ENCODE results near the gene TUBGCP2.

GRCh38 chr10:133336118-133336576, 27.5 kb upstream of the TUBGCP2 start:
- TF ChIP-seq CTCF (optimal IDR thresholded peaks at IDR 0.05 in 1 of 3, IDR thresholded peaks at IDR 0.05 in 1 of 3, conservative IDR thresholded peaks at IDR 0.05 in 1 of 3; ENCODE audit: extremely low read depth in 1 of 3, insufficient read depth in 2 of 3, low read length in 3 of 3), result no peak
- TF ChIP-seq EZH2 (IDR thresholded peaks at IDR 0.05; ENCODE audit: low read length), result no peak

Measured in keratinocyte (primary cell).